Medulla oblongata (tissue), 1 donor: Measurements from ENCODE around the gene NGFR.
A peak's percentile ranks its signal among the peaks of the same experiment; 100 is the strongest.
"Not testable (repeated sequence)": the region's sequence is repeated elsewhere in the genome, so short reads cannot be mapped to it uniquely, and the experiment has no call there.

Source experiments
- DNase-seq: peaks from one replicate; pipeline ENCODE4 v3.0.0-alpha.2; 2015; ENCODE audit errors: extremely low spot score

Gene NGFR

DNA sequence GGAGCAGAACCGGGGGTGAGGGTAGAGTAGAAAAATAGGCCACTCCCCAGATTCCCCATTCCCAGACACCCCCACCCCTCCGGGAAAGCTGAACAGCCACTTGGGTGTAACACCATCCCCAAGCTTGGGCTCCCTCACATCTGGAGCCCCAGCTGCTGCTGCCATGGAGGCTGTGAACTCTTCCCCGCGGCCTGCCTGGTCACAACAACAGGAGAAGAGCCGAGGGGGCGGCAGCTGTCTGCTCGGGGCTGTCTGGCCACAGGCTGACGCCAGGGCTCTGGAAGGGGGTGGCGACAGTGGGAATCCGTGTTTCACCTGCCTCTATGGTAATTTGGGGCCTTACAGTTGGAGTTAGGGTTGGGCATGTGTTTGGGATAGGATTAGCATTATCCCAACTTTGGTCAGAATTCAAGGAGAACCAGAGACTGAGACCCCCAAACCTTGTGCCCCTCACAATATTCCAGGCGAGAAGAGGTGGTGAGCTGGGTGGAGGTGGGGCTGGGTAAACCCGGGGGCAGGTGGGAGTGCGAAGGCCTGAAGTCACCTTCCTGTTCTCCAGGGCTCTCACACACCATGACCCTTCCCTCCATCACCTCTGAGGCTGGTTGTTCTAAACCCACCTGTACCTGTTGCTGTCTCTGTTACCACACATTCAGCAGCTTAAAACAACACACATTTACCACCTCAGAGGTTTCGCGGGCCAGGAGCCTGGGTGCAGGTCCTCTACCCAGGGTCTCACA, 50.9 kb downstream of the NGFR start:
- DNase-seq: no peak

DNA sequence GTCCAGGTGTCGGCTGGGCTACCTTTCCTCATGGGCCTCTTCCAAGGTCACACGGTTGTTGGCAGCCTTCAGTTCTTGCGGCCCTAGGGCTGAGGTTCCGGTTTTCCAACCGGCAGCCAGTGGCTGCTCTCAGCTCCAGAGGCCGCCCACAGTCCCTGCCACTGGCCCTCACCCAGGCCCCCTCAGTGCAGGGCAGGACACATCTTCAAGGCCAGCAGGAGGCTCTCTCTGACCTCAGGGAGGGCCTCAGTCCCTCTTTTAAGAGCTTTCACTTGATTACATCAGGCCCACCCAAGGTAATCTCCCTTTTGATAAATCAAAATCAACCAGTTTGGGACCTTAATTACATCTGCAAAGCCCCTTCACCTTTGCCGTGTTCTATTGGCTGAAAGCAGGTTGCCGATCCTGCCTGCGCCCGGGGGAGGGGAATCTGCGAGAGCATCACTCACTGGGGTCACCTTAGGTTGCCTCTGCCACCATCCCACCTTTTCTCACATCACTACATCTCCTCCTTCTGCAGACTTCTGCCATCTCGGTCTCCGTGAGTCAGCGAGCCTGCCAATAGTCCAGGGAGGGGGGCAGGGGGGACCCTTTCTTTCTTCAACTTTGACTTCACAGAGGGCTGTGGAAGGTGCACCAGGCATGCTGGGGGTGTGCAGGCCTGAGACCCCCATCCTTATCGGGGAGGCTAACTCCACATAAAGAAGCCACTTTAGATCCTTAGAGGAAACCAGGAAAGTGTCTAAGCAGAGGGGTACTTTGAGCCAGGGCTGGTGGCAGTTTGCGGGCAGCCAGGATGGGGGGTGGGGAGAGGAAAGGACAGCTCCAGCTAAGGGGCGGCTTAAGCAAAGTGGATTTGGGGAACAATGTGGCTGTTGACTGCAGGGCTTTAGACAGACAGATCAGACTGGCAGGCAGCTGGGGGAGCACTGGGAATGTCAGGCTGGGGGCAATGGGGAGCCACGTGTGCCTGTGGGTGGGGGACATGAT, 51.7 kb downstream of the NGFR start:
- DNase-seq: no peak

GRCh38 chr17:49547566-49547965, 52.5 kb downstream of the NGFR start:
- DNase-seq: no peak

GRCh38 chr17:49548051-49548505, 53.0 kb downstream of the NGFR start:
- no peak for DNase-seq

DNA sequence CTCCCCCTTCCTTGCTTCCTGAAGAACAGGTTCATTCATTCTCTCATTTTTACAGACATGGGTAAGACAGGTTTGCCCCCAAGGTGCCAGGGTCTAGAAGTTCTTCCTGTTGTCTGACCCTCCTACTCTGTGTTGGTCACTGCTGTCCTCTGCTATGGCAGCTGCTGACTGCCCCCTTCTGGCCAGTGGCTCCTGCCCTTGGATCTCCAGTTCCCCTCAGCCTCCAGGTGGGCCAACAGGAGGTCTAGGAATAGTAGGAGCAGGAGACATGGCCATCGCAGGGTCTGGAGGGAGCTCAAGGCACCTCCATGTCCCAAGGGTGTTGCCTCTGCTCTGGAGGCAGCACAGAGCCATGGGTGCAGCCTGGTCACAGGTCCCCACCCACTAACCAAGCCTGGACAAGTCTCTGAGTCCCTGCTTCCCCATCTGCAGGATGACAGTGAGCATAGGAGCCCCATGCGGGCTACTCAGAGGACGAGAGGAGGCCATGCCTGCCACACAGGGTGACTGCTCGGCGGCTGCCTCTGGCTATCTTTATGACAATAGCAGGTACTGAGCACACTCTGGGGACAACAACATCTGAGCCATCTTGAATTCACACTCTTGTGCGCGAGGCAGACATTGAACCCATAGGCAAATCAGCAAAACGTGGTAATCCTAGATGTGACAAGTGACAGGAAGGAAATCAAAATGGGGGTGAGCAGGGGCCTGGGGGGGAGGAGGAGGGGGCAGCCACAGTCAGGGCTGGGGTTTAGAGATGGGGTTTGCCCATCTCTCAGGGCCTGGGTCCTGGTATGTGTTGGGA, 53.6 kb downstream of the NGFR start:
- DNase-seq: no peak

DNA sequence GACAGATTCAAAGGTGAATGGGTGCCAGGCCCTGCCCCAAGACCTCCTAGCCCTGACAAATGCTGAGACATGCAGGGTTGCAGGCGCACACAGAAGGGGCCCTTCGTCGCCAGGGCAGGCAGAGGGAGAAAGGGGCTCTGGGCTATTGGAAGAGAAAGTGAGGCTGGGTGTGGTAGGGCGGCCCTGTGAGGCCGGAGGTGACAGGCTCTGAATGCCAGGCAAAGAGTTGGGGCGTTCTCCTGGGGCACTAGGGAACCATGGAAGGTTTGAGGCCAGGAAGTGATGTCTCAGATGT, 54.2 kb downstream of the NGFR start:
- DNase-seq: no peak

DNA sequence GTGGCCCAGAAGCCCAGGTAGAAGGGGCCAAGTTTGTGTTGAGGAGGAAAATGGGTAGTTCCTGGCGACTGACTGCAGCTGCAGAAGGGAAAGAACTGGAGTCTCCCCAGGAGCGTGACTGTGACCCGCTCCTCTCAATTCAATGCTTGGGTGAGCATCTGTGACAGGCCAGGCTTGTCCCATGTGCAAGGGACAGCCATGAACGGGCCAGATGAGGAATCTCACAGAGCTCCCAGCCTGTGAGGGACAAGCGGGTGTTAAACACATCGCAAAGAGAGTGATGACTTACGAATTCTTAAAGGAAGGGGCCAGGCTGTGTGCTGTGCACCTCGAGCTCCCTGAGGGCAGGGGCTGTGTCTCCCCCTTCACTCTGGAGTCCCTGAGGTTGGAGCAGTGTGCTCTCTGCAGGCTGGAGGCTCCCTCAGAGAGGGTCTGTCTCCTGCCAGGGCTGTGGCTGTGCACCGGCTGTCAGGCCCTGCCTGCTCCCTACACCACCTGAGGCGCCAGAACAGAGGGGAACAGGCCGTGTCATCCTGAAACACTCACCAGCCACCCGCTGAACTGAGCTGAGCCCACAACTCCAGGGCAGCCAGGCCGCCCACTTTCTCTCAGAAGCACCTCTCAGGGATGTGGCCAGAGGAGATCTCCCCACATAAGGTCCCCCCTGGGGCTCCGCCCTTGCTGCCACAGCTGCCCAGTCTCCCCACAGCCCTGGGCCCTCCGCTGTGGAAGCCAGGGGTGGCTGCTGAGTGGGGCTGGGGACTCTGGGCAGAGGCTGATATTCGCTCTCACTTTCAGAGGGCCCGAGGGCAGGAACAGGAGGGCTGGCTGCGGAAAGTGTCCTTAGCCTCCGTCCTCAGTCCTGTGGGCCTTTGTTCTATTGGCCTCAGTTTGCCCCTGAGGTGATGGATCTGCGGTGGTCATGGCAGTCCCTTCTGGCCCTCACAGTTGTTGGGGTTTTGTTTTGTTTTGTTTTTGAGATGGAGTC, 54.9 kb downstream of the NGFR start:
- no peak for DNase-seq

- not testable (repeated sequence) for DNase-seq
Measured at GRCh38 chr17:49550764-49551163, 55.7 kb downstream of the NGFR start.

DNA sequence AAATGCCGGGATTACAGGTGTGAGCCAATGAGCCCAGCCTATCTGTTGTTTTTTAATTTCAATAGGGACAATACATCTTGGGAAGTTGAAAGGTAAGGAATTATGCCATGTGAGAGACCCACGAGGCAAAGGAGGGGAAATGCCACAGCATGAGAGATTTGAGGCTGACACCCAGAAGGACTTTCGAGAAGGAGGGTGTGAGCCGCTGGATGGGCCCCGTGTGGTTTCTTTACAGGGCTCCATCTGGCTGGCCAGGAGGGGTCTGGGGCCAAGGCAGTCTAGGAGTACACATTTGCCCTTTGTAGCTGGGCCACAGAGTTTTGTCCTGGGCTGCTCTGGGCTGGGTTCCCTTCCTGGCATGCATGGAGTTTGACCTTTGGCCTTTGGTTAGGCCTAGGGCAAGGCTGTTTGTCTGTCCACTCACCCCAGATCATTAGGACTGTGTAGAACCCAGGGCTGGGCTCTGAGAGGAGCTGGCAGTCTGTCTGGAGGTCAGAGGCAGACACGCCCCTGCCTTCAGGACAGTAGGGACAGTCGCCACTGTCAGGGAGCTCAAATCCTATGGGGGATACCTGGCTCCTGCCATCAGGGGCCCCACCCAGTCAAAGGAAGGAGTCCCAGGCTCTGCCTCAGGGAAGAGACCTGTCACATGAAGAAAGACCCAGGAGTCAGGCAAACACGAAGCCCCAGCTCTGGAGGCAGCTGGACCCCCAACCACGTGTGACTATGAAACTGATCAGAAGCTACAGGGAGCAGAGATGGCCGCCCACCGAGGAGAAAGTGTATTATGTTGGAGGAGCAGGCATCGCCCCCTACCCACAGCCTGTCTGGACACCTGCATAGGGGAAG, 56.4 kb downstream of the NGFR start:
- no peak for DNase-seq

DNA sequence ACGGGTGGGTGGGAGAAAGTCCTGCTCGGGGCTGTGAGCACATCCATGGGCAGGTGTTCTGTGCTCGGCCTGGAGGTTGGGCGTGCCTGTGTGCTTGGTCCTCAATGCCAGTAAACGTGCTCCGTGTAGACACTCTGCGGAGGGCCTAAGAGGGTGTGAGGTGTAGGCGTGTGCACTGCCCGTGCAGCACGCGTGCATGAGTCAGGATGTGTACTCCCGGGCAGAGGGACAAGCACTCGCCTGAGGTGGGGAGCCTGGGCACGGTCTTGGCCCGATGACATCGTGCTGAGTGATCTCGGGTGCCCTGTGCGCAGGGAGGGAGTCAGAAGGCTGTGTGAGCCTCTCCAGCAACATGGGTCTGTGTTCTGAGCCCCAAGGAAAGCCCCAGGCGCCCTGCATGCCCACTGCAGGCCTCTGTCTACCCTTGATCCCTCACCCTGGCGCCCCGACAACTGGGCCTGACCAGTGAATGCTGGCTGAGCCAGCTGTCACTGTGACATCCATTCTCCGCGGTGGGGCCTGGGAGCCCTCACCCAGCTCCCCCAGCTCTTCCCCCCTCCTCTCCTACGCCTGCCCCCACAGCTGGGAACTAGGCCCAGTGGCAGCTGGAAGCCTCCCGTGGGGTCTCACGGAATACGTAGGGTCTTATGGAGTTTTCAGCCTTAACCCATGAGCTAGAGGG, 57.1 kb downstream of the NGFR start:
- no peak for DNase-seq

GRCh38 chr17:49553676-49554335, 58.7 kb downstream of the NGFR start:
- no peak for DNase-seq

- DNase-seq: no peak
Measured at GRCh38 chr17:49554694-49555494, 59.8 kb downstream of the NGFR start.

DNA sequence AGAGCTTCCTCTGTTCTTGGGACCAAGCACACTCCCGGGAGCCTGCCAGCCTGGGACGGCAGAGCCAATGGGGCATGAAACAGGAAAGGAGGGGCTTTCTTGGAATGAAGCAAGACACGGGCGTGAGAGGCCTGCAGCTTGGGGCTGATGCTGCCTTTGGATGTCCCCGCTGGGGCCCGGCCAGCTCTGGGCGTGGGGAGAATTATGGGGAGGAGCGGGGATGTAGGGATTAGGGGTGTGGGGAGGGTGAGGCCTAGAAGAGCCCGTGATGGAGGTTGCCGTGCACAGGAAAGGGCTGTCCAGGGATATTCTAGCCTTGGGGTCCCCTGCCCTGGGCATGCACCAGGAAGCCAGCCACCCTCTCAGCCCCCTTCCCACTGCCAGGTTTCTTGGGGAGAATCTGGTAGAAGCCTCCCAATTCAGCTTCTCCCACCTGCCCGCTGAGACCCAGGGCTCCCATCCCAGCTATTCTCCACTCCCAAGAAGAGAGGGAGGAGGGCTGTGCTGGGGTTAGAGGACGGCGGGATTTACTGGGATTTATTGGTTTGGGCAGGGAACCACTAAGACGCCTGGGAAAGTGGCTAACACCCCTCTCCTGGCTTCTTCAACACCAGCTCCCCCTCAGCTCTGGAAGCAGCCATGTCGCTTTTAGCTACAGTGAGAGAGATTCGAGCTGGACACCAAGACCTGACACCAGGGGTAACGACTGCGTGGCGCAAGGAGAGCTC, 60.6 kb downstream of the NGFR start:
- DNase-seq: no peak

DNA sequence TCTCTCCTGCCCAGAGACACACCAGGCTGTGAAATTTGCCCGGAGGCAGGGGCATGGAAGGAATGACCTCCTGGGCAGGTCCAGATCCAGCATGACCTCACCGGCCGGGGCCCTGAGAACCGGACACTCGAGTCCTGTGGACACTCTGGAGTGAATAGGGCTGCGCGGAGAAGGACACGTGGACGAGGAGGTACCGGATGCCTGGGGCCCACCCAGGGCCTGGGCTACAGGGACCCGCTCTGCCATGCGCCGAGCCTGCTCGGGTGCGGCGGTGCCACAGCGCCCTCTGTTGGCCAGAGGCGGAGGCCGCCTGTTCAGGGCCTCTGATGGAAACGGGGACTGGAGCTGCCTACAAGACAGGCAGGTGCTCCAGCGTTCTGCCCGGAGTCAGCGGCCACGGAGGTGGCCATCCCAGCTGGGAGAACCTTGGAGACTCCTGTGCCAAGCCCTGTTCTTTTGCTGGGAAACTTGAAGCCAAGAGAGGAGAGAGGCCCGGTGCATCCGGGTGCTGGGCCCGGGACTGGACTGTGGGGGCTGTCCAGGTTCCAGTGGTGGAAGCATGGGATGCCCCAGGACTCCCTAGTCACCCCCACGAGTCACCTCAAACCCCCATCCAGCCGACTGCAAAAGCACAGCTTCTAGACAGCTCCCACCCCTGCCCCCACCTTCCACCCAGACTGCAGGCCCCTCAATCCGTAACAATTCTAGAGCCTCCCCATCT, 61.3 kb downstream of the NGFR start:
- DNase-seq: peak; percentile 60

- DNase-seq: no peak
Measured at GRCh38 chr17:49557312-49558024, 62.4 kb downstream of the NGFR start.
